GM19438 (cell line): ENCODE results near the gene RBX1.
"Not testable (repeated sequence)": the region's sequence is repeated elsewhere in the genome, so short reads cannot be mapped to it uniquely, and the experiment has no call there.

ENCODE experiments used
- ATAC-seq: cut with Tn5 transposase; IDR thresholded peaks from one replicate; pipeline ENCODE4 v1.9.1; 2021; ENCODE audit warnings: low read depth; ENCODE audit not compliant: unreplicated experiment

The RBX1 gene

GRCh38 chr22:40967111-40967760 lies 16.1 kb downstream of the RBX1 start:
- ATAC-seq = no peak

DNA sequence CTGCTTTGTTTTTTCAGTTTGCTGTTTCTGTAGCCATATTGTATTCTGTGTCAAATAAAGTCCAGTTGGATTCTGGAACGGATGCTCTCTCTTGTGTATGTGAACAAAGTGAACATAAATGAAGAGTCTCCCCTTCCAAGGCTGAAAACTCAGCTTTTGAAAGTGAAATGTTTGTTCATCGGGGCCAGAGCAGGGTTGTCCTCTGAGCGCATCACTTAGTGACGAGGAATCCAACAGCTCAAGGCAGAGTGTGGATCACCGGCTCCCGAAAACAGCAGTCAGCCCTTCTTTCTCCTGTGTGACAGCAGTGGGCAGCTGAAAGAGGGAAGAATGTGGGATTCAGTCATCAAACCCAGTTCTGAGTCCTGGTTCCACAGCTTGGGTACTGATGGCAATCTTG lies 21.4 kb downstream of the RBX1 start:
- no peak for ATAC-seq

DNA sequence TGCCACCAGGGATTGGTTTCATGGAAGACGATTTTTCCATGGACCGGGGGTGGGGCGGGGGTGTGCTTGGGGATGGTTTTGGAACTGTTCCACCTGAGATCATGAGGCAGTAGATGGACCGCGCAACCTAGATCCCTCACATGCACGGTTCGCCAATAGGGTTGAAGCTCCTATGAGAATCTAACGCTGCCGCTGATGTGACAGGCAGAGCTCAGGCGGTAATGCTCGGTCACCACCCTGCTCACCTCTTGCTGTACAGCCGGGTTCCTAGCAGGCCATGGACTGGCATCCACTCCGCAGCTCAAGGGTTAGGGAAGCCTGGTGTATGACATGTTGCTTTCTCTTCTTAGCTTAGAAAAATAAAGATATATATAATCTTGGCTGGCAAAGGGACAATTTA lies 22.0 kb downstream of the RBX1 start:
- no peak for ATAC-seq

DNA sequence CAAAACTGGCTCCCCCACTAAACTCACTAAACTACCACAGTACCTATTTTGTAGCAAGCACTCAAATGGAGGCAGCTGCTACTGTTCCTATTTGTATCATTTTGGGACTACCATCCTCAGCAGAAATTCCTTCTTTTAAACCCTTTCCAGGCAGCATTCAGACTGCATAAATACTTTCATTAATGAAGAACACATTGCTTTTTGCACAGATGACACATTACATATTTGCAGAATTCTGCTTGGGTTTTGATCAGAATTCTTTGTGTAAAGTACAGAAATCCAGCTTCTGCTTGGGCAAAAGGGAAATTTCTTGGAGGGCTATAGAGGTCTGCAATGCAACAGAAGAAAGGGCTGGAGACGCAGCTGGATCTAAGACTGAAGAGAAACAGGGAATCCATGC lies 24.2 kb downstream of the RBX1 start:
- no peak for ATAC-seq

- no peak for ATAC-seq
Observed at GRCh38 chr22:40976866-40977700, 25.9 kb downstream of the RBX1 start.

DNA sequence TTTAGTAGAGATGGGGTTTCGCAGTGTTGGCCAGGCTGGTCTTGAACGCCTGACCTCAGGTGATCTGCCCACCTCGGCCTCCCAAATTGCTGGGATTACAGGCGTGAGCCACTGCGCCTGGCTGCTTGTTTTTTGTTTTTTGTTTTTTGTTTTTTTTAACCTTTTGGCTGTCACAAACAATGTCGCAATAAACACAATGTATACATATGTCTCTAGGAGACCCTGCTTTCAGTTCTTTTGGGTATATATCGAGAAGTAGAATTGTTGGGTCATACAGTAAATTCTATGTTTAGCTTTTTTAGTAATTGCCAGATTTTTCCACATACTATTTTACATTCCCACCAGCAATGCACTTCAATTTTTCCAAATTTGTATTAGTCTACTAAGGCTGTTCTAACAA lies 28.0 kb downstream of the RBX1 start:
- ATAC-seq = no peak

DNA sequence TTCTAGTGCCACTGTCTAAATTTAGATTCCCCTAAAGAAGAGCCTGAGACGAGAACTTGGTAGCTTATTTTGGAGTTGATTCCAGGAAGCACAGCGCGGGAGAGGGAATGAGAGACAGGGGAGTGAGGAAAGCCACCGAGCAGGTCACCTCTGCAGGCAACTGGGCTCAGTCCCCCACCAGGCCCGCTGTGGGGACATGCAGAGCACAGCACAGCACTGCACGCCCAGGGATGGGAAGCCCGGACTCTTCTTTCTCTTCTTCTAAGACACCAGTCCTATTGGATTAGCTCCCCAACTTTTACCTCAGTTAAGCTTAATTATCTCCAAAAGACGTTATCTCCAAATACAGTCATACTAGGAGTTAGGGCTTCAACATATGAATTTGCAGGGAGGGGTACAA lies 28.7 kb downstream of the RBX1 start:
- no peak for ATAC-seq

- ATAC-seq = no peak
Observed at GRCh38 chr22:40982482-40983385, 31.6 kb downstream of the RBX1 start.

DNA sequence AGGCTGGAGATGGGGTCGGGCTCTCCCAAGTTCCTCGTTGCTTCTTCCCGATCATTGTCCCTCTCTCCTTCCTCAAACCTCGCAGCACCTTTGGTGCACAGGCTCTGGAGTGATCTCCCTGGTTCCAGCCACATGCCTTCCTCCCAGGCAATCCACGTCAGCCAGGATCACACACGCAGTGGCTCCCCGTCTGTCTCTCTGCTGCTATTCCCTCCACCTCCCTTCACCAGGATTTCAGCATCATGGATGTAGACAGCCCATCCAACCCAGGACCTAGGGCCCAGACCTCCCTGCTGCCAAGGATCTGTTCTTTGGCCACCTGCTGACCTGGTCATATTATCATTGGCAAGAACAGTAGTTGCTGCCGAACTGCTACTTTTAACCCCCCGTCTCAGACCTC lies 40.1 kb downstream of the RBX1 start:
- ATAC-seq = no peak

DNA sequence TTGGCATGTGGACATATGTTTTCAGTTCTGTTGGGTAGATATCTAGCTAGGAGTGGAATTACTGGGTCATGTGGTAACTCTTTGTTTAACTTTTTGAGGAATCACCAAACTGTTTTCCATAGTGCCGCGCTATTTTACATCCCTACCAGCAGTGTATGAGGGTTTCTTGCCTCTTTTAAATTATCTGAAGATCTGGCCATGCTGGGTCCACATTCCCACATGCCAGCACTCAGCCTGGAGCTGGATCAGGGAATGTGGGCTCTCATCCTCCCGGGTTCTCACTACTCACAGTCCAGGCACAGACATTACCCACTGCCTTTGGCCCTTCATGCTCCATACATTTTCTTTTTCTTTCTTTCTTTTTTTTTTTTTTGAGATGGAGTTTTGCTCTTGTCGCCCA lies 44.6 kb downstream of the RBX1 start:
- ATAC-seq = no peak

DNA sequence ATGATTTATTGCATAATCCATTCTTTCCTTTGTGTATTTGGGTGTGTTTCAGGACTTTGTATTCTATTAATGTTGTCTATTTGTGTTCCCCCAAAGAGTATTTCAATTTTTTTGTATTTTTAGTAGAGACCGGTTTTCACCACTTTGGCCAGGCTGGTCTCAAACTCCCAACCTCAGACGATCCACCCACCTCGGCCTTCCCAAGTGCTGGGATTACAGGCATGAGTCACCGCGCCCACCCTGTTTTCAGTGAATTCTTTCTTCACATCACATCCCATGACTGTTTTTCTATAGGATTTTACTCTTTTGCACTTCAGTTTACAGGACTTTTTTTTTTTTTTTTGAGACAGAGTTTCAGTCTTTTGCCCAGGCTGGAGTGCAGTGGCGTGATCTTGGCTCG lies 46.3 kb downstream of the RBX1 start:
- ATAC-seq = no peak

- no peak for ATAC-seq
Observed at GRCh38 chr22:41000040-41000565, 48.9 kb downstream of the RBX1 start.

DNA sequence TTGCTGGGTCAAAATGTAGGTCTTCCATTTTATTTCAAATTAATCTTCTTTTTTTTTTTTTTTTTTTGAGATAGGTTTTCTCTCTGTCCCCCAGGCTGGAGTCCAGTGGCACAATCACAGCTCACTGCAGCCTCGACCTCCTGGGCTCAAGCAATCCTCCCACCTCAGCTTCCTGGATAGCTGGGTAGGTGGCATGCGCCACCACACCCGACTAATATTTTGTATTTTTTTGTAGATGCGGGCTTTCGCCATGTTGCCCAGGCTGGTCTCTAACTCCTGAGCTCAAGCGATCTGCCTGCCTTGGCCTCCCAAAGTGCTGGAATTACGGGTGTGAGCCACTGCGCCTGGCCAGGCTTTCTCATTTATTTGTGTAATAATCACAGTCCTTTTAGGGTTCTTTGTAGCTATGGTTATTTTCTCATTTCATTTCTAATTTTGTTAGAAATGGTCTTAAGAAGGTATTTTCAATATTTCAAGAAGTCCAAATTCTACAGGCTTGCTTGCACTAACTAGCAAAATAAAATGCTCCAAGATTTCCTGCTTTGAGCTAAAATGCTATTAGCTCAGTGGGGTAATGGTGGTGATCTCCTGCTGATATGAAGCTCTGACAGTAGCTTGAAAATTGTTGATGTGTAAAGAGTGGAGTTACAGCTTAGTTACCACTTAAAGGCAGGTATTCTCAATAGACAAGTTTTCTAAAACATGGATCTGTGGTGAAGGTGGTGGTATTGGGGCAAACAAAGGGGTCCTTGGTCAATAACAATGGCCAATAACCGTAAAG lies 50.0 kb downstream of the RBX1 start:
- ATAC-seq = no peak

DNA sequence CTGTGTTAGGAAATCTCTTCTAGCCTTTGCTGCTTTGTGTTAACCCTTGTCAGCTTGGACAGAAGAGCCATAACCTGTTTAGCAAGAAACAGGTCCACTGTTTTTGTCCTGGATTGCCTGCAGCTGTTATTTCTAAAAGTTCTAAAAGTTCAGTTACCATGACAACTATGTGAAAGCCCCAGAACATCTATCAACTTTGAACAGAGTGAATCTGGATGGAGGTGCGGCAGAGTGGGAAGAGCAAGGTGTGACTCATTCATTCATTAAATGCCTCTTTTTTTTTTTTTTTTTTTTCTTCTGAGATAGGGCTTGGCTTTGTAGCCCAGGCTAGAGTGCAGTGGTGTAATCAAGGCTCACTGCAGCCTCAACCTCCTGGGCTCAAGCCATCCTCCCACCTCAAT lies 50.5 kb downstream of the RBX1 start:
- no peak for ATAC-seq

DNA sequence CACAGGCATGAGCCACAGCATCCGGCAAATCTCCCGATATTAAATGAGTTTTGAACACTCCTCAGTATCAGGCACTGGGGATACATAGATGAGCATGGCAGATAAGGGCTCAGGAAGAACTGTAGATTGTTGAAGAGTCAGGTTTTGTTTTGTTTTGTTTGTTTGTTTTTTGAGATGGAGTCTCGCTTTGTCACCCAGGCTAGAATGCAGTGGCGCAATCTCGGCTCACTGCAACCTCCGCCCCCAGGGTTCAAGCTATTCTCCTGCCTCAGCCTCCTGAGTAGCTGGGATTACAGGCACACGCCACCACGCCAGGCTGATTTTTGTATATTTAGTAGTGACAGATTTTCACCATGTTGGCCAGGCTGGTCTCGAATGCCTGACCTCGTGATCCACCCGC lies 51.2 kb downstream of the RBX1 start:
- ATAC-seq = not testable (repeated sequence)

DNA sequence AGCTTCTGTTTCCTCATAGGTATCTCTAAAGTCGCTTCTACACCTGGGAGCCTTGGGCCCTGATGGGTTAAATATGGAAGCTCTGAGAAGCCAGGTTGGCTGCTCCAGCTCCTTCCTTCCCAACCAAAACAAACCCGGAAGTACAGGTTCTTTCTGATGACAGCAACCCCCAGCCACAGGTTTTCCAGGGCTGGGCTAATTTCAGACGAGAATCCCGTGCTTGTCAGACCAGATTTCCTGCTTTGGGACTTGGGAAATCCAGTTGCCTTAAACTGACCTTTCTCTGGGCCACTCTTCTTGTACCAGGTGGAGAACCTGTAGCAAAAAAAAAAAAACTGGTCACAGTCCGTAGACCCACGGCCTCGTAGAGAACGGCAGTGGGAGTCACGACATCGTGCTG lies 51.9 kb downstream of the RBX1 start:
- ATAC-seq = no peak

DNA sequence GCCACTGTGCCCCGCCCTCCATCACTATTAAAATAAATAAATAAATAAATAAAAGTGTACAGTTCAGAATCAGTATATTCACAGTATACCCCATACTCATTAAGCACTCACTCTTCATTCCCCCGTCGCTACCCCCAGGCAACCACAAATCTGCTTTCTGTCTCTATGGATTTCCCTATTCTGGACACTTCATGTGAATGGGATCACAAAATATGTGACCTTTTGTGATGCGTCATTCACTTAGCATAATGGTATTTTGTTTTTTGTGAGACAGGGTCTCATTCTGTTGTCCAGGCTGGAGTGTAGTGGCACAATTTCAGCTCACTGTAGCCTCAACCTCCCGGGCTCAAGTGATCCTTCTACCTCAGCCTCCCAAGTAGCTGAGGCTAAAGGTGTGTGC lies 52.8 kb downstream of the RBX1 start:
- no peak for ATAC-seq

GRCh38 chr22:41009222-41009948 lies 58.2 kb downstream of the RBX1 start:
- ATAC-seq = no peak

DNA sequence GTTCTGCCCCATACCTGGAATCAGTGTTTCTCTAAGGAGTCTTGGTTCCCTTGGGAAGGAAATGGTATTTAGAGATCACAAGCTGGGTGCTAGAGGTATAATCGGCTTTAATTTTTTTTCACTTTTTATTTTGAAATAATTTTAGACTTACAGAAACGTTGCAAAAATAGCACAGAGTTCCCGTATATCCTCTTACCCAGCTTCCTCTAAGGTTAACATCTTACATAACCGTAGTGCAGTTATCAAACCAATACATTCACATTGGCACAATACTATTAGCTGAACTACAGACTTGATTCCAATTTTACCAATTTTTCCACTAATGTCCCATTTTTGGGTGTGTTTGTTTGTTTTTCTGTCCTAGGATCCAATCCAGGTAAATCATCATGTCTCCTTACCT lies 63.8 kb downstream of the RBX1 start:
- no peak for ATAC-seq
